GM10847 (cell line): ENCODE data around the gene CA12.

Source experiments
- POLR2A ChIP-seq: IDR thresholded peaks from 2 replicates; pipeline ENCODE4 v1.6.1; 2011; ENCODE audit not compliant: insufficient read length; ENCODE audit errors: extremely low read depth

Gene CA12

DNA sequence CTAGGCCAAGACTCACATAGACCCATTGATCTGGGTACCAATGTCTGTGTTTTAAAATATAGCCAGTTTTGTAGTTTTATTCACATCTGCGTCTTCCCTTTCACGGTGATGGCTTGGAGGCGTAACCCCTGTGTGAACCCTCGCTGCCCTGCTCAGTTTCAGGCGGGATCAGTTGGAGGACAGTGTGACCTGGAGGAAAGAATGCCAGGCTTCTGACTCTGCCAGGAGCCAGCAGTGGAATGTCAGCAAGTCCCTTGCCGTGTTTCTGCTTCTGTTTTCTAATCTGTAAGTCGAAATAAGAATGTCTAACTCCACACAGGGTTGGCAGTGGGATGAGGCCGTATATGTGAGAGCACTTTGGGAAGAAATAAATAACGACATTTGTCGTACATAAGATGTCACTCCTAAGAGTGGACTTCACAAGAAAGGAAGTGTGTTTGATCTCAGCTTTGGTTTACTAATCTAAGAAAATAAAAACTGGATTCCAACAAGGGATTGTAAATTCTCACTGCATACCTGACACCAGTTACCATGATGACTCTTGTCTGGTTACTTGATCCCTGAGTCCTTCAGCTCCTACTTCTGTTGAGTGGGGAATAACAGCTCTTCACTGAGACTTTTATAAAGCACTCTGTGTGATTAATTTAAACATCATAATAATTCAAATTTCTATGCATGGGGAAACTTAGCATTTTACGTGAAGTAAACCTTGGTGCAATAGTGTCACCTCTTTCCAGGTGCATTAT is 6.3 kb upstream of the CA12 start:
- no peak for TF ChIP-seq POLR2A

DNA sequence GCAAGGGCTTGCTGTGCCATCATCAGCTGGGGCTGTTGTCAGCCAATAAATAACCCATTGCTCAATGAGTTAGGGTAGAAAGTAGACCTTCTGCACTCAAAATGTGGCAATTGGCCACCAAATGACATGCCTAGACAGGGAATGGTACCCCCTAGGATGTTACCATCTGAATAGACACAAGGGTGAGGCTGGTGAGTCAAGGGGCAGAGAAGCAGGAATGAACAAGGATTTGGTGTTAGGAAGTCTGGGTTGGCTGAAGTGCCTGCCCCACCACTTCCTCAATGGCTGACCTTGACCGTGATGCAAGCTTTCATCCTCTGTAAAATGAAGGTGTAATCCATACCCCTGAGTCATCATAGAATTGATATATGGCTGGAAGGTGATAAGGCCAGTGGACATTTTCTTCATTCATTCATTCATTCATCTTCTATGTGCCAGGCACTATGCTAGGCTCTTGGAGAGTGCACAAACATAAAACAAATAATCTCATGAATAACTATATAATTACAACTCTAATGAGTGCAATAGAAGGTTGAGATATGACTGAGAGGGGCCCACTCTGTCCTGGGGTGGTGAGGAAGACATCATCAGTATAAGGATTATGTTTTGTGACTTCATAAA is 4.4 kb upstream of the CA12 start:
- TF ChIP-seq POLR2A: no peak

- TF ChIP-seq POLR2A: no peak
These were observed 3.3 kb upstream of the CA12 start for GRCh38 chr15:63384906-63385305.

DNA sequence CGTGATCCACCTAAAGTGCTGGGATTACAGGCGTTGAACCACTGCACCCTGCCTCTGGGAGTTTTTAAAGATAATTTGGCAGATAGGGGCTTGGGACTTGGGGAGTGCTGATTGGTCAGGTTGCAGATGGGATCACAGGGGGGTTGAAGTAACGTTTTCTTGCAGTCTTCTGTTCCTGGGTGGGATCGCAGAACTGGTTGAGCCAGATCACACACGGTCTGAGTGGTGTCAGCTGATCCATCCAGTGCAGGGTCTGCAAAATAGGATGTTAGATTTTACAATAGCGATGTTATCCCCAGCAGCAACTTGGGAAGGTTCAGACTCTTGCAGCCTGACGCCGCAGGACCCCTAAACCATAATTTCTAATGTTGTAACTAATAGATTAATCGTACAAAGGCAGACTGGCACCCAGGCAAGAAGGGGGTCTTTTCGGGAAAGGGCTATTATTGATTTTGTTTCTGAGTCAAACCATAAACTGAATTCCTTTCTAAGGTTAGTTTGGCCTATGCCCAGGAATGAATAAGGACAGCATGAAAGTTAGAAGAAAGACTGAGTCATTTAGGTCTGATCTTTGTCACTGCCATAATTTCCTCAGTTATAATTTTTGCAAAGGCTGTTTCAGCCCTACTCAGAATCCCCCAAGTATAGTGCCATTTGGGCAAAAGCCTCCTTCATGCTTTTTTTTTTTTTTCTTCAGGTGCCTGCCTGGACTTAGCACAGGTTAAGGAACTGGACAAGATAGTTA is 1.5 kb upstream of the CA12 start:
- TF ChIP-seq POLR2A: no peak

GRCh38 chr15:63380808-63381282 is 801 bp downstream of the CA12 start:
- TF ChIP-seq POLR2A: no peak

DNA sequence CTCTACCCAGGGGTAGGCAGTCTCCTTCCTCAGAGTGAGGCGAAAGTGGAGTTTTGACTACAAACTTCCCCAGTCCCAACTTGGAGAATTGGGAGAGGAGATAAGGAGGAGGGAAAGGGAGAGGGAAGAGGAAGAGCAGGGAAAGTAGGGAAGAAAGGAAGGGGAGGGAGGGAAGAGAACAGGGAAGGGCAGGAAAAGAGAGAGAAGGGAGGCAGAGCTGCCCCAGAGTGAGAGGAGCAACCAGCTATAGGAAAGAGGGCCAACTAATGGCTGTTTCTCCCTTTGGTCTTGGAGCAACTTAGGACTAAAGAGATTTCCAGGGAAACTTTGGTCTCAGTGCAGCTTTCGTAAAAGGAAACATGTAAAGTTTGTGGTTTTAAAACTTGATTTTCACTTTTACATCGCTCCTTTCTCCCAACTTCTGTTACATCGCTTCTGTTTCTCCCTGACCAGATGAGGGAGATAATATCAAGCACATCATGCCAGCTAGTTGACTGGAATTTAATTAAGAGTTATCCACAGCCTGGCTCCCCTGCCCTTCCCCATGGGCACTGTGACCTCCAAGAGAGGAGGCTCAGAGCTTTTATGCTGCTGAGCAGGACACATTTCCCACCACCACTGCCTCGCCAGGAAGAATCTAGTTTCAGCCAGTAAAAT is 1.4 kb downstream of the CA12 start:
- no peak for TF ChIP-seq POLR2A

DNA sequence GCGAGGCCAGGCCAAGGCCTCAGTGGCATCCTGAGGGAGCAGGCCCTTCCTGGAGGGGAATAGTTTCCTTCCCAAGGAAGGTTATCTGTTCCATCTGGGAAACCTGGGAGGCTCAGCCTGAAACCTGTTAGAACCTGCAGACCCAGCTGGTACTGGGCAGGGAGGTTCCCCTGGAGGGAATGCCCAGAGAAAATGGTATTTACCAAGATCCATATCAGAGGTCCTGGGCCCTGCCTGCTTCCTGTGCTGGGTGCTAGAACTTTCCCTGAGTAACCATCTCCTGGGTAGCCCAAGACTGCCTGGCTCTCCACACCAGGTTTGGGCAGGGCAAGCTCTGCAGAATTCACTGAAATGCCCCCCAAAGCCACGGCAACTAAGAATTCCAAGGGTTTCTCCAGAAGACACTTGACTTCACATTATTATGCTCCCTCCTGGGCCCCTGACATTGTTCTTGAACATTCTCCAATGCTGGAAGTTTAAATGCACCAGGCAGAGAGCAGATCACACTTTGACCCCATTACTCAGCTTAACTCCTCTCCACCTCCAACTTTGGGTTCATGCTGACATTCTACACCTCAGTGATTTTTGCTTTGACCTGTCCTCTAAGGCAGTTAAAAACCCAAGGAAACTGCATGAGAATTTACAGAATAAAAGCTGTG is 2.0 kb downstream of the CA12 start:
- no peak for TF ChIP-seq POLR2A

- TF ChIP-seq POLR2A: no peak
These were observed 2.7 kb downstream of the CA12 start for GRCh38 chr15:63378946-63379345.

DNA sequence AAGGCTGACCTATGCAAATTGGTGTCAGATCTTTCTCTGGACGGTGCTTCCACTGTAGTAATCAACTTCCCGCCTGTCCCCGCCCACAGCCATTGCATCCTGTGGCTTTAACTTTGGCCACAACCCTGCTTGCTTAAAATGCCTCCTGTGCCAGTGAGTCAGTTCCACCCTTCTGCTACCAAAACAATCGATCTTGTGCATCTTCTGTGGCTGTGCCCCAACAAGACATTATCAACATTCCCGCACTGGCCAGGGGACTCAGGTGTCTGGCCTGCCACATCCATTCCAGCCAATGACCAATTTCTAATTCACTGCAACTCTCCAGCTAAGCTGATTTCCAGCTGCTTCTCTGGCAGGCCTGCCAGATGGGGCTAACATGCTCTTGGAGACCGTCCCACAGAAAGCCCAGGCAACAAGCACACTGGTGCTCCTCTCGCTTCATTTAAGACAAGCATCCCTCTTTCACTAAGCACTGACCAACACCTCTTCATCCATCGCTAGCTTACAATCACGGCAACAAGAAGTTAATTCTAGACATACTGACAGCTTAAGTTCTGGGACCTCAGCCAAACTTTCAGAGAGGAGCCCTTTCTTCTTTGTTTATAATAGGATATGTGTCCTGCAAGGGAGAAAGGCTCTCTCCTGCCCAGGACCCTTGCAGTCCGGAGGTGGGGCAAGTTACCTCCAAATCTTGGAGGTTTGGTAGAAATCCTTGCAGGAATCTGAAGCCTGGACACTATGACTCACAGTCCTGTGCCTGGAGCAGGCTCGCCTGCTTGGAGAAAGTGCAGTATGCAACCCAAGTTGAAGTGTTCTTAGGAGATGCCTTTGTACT is 6.7 kb downstream of the CA12 start:
- no peak for TF ChIP-seq POLR2A

GRCh38 chr15:63373866-63374548 is 7.6 kb downstream of the CA12 start:
- TF ChIP-seq POLR2A: no peak

DNA sequence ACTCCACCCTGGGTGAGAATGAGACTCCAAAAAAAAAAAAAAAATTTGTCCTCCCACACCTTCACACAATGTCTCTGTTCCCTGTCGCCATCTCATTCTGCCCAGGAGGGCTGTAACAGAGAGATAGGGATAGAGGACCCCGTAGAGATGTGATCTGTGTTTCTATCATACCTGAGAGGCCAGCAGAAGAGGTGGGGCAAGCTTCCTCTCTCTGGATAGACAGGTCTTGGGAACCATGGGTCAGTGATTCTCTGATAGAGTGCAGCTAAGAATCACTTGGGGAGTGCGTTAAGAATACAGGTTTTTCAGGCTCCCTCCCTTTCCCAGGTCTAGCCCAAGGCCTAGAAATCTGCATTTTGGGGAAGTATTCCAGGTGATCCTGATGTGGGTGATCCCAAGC is 8.3 kb downstream of the CA12 start:
- no peak for TF ChIP-seq POLR2A

DNA sequence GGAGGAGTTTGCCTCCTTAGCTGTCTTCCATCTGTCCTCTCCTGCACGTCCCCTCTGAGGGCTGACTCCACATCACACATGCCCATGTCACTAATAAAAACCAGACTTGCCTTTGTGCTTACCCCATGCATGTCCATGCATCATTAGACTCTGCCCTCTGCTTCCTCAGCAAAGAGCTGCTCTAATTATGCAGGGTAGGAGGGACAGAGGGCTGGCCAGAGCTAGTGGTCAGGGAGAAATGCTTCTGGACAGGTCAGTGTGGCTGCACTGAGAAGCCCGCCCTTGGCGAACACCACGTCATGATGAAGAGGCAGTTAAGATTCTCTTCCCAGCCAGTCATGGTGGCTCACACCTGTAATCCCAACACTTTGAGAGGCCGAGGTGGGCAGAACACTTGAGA is 8.9 kb downstream of the CA12 start:
- TF ChIP-seq POLR2A: no peak

GRCh38 chr15:63372018-63372705 is 9.5 kb downstream of the CA12 start:
- TF ChIP-seq POLR2A: no peak
